HG02852 (cell line): ENCODE results near the gene DZANK1.
"Not testable (repeated sequence)": the region's sequence is repeated elsewhere in the genome, so short reads cannot be mapped to it uniquely, and the experiment has no call there.

Experiments used
- ATAC-seq: cut with Tn5 transposase; IDR thresholded peaks from one replicate; pipeline ENCODE4 v1.9.1; 2021; ENCODE audit warnings: mild to moderate bottlenecking, moderate library complexity; ENCODE audit not compliant: unreplicated experiment

DZANK1 gene

DNA sequence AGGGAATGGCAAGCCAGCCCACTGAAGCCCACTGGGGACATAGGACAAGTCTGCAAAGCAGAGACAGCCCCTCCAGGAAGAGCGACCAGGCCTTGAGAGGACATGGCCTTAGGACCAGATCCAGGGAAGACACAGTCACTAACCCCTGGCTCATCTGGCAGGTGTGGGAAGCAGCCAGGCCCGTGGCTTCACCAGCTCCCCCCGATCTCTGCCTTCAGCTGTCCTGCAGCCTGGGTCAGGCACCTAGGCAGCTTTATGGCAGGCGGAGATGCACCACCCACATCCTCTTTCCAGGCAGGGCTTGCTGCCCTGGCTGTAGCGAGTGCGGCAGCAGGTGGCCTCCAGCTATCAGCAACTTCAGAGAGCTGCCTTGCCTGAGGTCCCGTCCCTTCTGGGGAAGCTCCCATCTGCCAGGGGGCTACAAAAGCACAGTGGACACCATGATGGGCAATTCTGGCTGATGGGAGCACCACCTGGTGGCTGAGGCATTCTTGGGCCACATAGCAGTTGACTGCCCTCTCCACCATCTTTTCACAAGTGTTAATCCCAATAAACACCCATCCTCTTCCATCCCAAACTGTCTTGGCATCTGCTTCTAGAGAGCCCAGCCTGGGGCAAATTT, 85.8 kb downstream of the DZANK1 start:
- no peak for ATAC-seq

DNA sequence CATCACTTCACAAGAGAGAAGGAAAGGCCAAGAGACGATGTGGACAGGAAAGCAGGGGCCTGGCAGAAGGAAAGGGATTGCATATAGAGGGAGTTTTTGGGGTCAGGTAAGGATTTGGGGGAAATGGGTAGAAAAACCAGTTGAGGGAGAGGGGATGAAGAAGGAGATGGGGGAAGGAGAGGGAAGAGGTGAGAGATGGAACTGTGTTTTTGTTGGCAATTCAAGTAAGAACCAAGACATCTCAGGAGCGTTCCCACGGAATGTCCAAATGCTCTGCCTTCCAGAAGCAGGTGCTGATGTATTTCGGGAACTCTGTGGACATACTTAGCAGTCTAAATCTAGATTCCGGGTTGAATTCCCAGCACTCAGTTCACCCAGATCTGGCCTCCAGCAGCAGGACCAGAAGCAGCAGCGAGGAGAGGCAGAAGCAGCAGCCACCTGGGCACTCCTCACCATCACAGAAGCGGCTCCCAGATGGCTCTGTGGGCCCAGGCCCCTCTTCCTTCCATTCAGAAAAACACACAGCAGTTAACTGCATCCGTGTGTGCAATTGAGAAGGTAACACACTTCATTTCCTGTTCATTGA, 88.8 kb downstream of the DZANK1 start:
- no peak for ATAC-seq

DNA sequence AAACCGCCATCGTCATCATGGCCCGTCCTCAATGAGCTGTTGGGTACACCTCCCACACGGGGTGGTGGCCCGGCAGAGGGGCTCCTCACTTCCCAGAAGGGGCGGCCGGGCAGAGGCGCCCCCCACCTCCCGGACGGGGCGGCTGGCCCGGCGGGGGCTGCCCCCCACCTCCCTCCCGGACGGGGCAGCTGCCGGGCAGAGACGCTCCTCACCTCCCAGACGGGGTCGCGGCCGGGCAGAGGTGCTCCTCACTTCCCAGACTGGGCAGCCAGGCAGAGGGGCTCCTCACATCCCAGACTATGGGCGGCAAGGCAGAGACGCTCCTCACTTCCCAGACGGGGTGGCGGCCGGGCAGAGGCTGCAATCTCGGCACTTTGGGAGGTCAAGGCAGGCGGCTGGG, 91.3 kb downstream of the DZANK1 start:
- ATAC-seq, result not testable (repeated sequence)

DNA sequence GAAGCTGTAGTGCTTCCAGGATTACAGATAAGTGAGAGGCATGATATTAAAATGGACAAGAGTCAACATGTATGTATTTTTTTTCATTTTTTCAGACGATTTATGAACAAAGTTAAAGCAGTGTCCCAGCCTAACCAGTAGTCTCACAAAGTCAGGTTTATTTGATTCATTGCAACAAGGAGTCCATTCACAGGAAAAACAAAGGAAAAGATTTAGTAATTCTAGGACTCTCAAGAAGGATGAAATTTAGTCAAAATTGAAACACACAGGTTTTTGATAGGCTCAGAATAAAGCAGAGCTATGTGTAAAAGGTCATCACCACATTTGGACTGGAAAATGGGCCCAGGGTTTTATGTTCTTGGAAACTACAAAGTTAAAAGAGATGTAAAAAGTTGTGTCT, 94.5 kb downstream of the DZANK1 start:
- no peak for ATAC-seq

DNA sequence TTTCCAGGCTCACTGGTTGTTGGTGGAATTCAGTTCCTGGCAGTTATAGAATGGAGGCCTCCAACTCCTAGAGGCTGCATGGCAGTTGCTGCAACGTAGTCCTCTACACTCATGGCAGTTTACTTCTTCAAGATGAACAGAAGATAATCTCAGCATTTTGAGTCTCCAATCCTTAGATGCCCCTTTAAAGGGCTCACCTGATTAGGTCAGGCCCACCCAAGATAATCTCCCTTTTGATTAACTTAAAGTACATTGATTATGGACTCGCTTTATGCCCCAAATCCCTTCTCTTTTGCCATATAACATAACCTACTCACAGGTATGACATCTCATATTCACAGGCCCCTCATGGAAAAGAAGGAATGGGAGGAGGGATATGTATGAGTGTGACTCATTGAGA, 102.1 kb downstream of the DZANK1 start:
- ATAC-seq, result no peak

DNA sequence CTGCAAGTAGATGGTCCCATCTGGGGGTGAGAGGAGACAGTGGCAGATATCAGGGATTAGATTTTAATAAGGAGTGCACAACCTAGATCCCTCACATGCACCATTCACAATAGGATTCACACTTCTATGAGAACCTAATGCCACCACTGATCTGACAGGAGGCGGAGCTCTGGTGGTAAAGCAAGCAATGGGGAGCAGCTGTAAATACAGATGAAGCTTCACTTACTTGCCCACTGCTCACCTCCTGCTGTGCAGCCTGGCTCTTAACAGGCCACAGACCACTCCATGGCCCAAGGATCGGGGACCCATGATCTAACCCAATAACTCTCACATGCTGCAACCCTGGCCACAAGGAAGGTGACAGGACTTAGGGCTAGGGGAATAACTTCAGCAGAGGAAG, 103.1 kb downstream of the DZANK1 start:
- ATAC-seq, result no peak

DNA sequence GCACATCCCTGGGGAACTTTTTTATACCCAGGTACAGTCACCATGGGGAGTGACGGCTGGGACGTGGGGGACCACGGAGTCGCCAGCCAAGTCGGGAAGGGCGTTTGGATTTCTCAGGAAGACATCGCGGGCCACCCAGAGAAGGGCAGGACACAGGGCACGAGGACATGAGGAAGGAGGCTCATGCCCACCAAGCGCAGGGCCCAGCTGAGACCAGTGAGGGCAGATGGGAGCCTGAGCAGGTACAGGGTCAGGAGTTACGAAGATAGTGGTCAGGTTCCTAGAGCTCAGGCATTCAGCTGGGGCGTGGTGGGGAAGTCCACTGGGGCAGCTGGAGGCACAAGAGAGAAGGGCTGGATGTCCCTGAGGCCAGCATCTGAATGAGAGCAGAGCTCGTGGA, 103.9 kb downstream of the DZANK1 start:
- no peak for ATAC-seq

DNA sequence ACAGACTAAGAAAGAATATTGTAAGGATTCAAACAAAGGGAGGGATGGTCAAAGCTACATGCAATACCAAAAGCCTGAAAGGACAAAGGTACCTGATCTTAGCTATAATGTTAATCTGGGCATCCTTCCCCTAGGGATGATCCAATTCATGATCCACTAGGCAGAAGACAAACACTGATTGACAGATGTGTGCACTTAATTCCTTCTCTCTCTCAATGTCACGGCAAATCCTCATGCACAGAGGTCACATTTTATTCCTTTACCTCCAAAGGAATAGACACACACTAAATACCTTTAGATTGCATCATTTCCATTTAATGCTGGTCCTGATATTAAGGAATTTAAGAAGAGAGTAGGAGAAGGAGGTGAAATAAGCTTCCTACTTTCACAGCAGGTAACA, 105.2 kb downstream of the DZANK1 start:
- ATAC-seq, result no peak

DNA sequence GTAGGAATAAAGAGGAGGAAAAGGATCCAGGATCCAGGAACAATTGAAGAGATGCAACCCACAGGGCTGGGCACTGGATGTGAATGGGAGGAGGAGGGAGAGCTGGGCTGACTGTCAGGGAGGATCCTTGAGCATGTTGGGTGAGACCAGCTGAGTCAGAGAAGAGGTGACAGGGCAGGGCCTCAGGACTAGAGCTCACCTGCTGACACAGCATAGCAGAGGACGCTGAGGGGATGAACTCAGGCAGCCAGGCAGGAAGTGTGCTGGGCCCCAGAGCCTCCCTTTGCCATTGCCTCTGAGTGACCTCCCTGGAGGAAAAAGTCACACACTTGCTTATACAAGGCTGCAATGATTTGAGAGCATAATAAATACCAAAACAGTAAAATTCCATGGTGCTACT, 106.2 kb downstream of the DZANK1 start:
- ATAC-seq, result no peak

DNA sequence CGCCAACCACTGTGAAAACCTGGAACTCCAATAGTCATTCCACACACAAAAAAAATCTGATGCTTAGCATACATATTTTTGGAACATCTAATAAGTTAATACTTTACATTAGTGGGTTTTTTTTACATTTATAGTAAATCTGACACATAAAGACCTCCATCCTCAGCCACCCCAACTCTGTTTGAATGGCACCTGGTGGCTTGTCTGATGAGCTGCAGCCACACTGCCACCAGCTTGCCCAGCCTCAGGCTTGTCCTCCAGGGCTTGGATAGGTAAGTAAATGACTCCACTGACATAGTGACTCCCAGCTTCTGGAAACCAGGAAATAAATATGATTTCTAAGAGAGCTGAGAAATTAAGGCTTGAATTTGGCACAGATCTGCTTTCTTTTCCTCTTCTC, 107.0 kb downstream of the DZANK1 start:
- no peak for ATAC-seq

DNA sequence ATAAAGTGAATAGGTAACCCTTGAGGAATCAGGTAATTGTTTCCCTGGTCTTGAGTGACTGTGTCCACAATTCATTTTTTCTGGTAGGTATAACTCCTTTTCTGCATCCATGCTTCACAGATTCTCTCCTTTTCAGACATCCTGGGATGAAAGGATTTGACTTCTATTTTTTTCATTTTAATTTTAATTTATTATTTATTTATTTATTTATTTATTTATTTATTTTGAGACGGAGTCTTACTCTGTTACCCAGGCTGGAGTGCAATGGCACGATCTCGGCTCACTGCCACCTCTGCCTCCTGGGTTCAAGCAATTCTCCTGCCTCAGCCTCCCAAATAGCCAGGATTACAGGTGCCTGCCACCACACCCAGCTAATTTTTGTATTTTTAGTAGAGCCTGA, 117.1 kb downstream of the DZANK1 start:
- ATAC-seq, result not testable (repeated sequence)
